Melanocyte of skin (primary cell): ENCODE data around the gene PHOX2B. TPM values are rescaled to one million over a fixed set of nuclear protein-coding genes. Genes with fewer than 3 reads are reported as not detected.

Experiments
- small RNA-seq, 2 donors: library from RNA; depleted of rRNA; stranded (forward); fragments of <200 nt; gene quantifications; one replicate each; pipeline ENCODE3, GENCODE V24; 2012
- total RNA-seq, 2 donors: library from RNA; depleted of rRNA; stranded (reverse); fragments of >200 nt; gene quantifications; 2 replicates each; pipeline ENCODE4 v1.2.3, GENCODE V29; 2012

The PHOX2B gene
- not detected for total RNA-seq

GRCh38 chr4:41748571-41749475 lies at the start of gene PHOX2B:
TSS of gene PHOX2B (minus strand) at chr4:41748725. CDS start at chr4:41748610, 115 bp downstream.

Small RNA genes within 50 kb of the gene (small RNA-seq; reads per million reads assigned to genes)
- 0 reads per million in 2 donors for gene RNU1-49P

Other genes starting within 250 kb of the PHOX2B start
- 1 to 10 TPM in 1 of 2 donors, under 1 TPM in 1; 0.33 to 1.4 TPM for gene LIMCH1, start 210.6 kb downstream of the PHOX2B start, total RNA-seq
- gene TMEM33, start 186.7 kb upstream of the PHOX2B start, total RNA-seq: 100 to 1,000 TPM; 105 to 131 TPM
- under 1 TPM; 0.34 to 0.67 TPM for gene DCAF4L1, start 233.0 kb upstream of the PHOX2B start, total RNA-seq
- 10 to 100 TPM; 56.3 to 61.6 TPM for gene SLC30A9, start 241.8 kb upstream of the PHOX2B start, total RNA-seq